Peyer's patch (tissue), 4 donors: ENCODE measurements around the gene SCN7A.

Experiments
- CTCF ChIP-seq, 6 experiments: fragments of 450-650 bp in 4 of 6; fragments of 200-600 bp in 2 of 6; sonication (generic) in 1 of 6; IDR thresholded peaks; one replicate each; pipeline ENCODE4 v1.5.1; 2017 to 2019; ENCODE audit warnings: antibody characterized with exemption in 6 of 6, mild to moderate bottlenecking in 3 of 6, moderate library complexity in 1 of 6
- POLR2A ChIP-seq, 2 donors: fragments of 450-650 bp; IDR thresholded peaks; one replicate each; pipeline ENCODE4 v1.5.1; 2017; ENCODE audit warnings: antibody characterized with exemption in 2 of 2, mild to moderate bottlenecking in 2 of 2, moderate library complexity in 2 of 2

DNA sequence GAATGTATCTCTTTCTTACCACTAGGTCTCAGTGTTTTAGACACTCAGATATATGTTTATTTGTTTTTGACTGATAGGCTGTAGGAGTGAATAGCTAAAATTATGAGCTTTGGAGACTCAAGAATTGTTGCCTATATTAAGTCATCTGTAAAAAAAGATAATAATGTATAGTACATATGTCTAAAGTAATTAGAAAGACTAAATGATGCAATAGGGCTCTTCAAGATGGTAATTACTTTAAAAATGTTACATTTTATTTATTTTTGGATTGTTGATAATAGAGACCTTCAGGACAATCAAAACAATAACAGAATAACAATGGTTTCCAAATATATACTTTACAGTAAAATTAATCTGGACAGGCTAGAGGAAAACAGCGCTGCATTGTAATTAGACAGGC, 19.9 kb upstream of the SCN7A start:
- no peak for TF ChIP-seq CTCF (IDR thresholded peaks at IDR 0.05)
- no peak for TF ChIP-seq POLR2A (IDR thresholded peaks at IDR 0.05)
